DND-41 (cell line): Measurements from ENCODE around the gene KRTAP9-2.
"Not testable (repeated sequence)": the region's sequence is repeated elsewhere in the genome, so short reads cannot be mapped to it uniquely, and the experiment has no call there.

Experiments
- ATAC-seq: fragments of 200-7000 bp; cut with Tn5 transposase; 3 replicates; pipeline ENCODE4 v1.9.1; 2021; ENCODE audit warnings: low read depth; ENCODE audit not compliant: insufficient read depth
- DNase-seq: peaks from one replicate; pipeline ENCODE4 v3.0.0-alpha.2; 2020
- H2AFZ ChIP-seq: 2 replicates; pipeline ENCODE4 v1.6.0; 2012; ENCODE audit warnings: low read depth, low read length
- H3K27ac ChIP-seq: 2 replicates; pipeline ENCODE4 v1.5.1; 2012; ENCODE audit warnings: low read length, inconsistent platforms
- H3K27me3 ChIP-seq: fragments of 200-600 bp; sonication (generic); 2 replicates; pipeline ENCODE4 v1.6.0; 2012; ENCODE audit warnings: low read length, mild to moderate bottlenecking, inconsistent platforms; ENCODE audit not compliant: insufficient read depth, poor library complexity
- H3K36me3 ChIP-seq: 2 replicates; pipeline ENCODE4 v1.5.1; 2012; ENCODE audit warnings: low read length, inconsistent platforms; ENCODE audit not compliant: insufficient read depth
- H3K4me1 ChIP-seq: 2 replicates; pipeline ENCODE4 v1.5.1; 2012; ENCODE audit warnings: mild to moderate bottlenecking, low read length; ENCODE audit not compliant: insufficient read depth
- H3K4me2 ChIP-seq: 2 replicates; pipeline ENCODE4 v1.6.0; 2012; ENCODE audit warnings: mild to moderate bottlenecking, moderate library complexity, low read length, inconsistent platforms; ENCODE audit not compliant: insufficient read depth
- H3K4me3 ChIP-seq, 2 experiments: fragments of 200-600 bp in 1 of 2; shearing (Covaris generic) in 1 of 2; 2 replicates each; pipeline ENCODE4 v1.5.1; 2012 to 2016; ENCODE audit warnings: inconsistent platforms in 2 of 2, low read length in 2 of 2, mild to moderate bottlenecking in 2 of 2, low read depth in 1 of 2, moderate library complexity in 1 of 2
- H3K79me2 ChIP-seq: 2 replicates; pipeline ENCODE4 v1.6.0; 2012; ENCODE audit warnings: low read length, inconsistent platforms; ENCODE audit not compliant: insufficient read depth
- H3K9ac ChIP-seq: 2 replicates; pipeline ENCODE4 v1.6.0; 2012; ENCODE audit warnings: low read depth, mild to moderate bottlenecking, inconsistent platforms, low read length, moderate library complexity
- H3K9me3 ChIP-seq: 2 replicates; pipeline ENCODE4 v1.5.1; 2012; ENCODE audit warnings: low read length, moderate library complexity, mild to moderate bottlenecking, inconsistent platforms; ENCODE audit not compliant: insufficient read depth, severe bottlenecking
- H4K20me1 ChIP-seq: 2 replicates; pipeline ENCODE4 v1.6.0; 2012; ENCODE audit warnings: low read length; ENCODE audit not compliant: insufficient read depth
- EZH2 ChIP-seq: IDR thresholded peaks from 3 replicates; pipeline ENCODE4 v1.6.1; 2012; ENCODE audit warnings: borderline replicate concordance, low read depth, mild to moderate bottlenecking, moderate library complexity, low read length, inconsistent platforms; ENCODE audit not compliant: severe bottlenecking
- TF ChIP-seq, protein P1 (sequence below): IDR thresholded peaks from 2 replicates; pipeline ENCODE4 v1.5.1; 2012; ENCODE audit warnings: borderline replicate concordance, low read length, moderate library complexity, mild to moderate bottlenecking; ENCODE audit not compliant: poor library complexity, severe bottlenecking; ENCODE audit errors: extremely low read depth

The KRTAP9-2 gene, protein sequence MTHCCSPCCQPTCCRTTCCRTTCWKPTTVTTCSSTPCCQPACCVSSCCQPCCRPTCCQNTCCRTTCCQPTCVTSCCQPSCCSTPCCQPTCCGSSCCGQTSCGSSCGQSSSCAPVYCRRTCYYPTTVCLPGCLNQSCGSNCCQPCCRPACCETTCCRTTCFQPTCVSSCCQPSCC

DNA sequence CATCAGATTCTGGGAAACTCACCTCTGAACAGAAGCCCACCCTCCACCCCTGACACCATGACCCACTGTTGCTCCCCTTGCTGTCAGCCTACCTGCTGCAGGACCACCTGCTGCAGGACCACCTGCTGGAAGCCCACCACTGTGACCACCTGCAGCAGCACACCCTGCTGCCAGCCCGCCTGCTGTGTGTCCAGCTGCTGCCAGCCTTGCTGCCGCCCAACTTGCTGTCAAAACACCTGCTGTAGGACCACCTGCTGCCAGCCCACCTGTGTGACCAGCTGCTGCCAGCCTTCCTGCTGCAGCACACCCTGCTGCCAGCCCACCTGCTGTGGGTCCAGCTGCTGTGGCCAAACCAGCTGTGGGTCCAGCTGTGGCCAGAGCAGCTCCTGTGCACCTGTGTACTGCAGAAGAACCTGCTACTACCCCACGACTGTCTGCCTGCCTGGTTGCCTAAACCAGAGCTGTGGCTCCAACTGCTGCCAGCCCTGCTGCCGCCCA is at the start of gene KRTAP9-2:
TSS of gene KRTAP9-2 (plus strand) at position 51 of the 498 bp plus-strand sequence. CDS start at position 58, 7 bp downstream.
- H3K9ac ChIP-seq, H3K4me1 ChIP-seq, H3K36me3 ChIP-seq, ATAC-seq, H3K4me2 ChIP-seq, H3K4me3 ChIP-seq, H3K27ac ChIP-seq, H2AFZ ChIP-seq, H3K27me3 ChIP-seq, DNase-seq, H4K20me1 ChIP-seq, H3K9me3 ChIP-seq, H3K79me2 ChIP-seq: not testable (repeated sequence)

DNA sequence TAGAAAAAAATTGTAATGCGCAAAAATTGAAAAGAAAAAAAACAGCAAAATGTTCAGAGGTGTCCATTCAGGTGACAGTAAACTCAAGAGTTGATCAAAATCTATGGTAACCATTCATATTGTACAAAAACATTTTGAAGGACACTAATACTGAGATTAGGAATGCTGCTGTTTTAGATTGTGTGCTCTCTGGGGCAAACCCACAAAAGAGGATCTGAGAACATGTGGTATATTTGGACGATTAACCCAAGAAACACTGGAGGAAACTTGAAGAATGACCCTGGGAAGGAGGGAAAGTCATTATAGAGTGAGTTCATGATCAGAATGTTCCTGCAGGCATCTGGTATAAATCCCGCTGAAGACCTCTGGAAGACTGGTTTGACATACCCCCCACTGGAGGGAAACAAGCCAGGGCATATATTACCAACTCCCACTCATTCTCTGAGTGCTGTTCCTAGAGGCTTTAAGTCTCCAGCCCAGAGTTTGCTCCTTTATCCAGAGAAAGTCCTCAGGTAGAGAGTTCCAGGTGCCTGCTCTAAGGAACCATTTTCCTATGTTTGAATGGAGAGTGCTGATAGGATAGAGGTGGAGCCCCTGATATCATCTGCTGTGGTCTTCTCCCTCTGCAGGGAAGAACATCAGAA is 49.6 kb upstream of the KRTAP9-2 start:
- Histone ChIP-seq H3K4me2 (no peak overlapping the region), H3K4me3 (no peak overlapping the region), H3K27me3 (peaks cover 15% of the 10 kb centered on the region), H3K4me1 (no peaks in the 10 kb centered on the region), H3K27ac (no peak overlapping the region), H2AFZ (no peak overlapping the region), H4K20me1 (no peaks in the 10 kb centered on the region), H3K9ac (no peak overlapping the region), H3K79me2 (no peaks in the 10 kb centered on the region), H3K9me3 (no peaks in the 10 kb centered on the region), H3K36me3 (no peaks in the 10 kb centered on the region)
- no peak for ATAC-seq
- TF ChIP-seq, protein P1, sequence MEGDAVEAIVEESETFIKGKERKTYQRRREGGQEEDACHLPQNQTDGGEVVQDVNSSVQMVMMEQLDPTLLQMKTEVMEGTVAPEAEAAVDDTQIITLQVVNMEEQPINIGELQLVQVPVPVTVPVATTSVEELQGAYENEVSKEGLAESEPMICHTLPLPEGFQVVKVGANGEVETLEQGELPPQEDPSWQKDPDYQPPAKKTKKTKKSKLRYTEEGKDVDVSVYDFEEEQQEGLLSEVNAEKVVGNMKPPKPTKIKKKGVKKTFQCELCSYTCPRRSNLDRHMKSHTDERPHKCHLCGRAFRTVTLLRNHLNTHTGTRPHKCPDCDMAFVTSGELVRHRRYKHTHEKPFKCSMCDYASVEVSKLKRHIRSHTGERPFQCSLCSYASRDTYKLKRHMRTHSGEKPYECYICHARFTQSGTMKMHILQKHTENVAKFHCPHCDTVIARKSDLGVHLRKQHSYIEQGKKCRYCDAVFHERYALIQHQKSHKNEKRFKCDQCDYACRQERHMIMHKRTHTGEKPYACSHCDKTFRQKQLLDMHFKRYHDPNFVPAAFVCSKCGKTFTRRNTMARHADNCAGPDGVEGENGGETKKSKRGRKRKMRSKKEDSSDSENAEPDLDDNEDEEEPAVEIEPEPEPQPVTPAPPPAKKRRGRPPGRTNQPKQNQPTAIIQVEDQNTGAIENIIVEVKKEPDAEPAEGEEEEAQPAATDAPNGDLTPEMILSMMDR, result no peak
- TF ChIP-seq EZH2, result no peak
- no peak for DNase-seq

DNA sequence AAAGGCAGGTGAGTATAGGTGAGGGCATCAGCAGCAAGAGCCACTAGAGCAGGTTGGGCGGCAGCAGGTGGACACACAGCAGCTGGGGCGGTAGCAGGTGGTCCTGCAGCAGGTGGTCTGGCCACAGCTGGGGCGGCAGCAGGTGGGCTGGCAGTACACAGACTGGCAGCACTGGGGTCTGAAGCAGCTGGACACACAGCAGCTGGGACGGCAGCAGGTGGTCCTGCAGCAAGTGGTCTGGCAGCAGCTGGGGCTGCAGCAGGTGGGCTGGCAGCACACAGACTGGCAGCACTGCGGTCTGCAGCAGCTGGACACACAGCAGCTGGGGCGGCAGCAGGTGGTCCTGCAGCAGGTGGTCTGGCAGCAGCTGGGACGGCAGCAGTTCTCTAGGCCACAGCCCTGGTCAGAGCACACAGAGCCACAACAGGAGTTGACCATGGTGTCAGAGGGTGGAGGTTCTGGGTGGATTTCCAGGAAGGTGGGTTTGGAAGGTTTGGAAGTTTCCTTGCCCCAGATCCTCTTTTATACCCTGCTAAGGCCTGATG is 48.6 kb upstream of the KRTAP9-2 start, which contains the start of gene KRTAP4-2:
TSS of gene KRTAP4-2 (minus strand) at position 495 of the 545 bp plus-strand sequence. CDS start at position 438, 57 bp downstream.
- Histone ChIP-seq H3K36me3 (no peaks in the 10 kb centered on the region), H3K79me2 (no peaks in the 10 kb centered on the region), H3K27me3 (peaks cover 15% of the 10 kb centered on the region), H3K4me3 (no peak within 1 kb of the TSS), H4K20me1 (no peaks in the 10 kb centered on the region), H3K4me1 (no peaks in the 10 kb centered on the region), H2AFZ (no peak within 1 kb of the TSS), H3K4me2 (no peak within 1 kb of the TSS), H3K9ac (no peak within 1 kb of the TSS), H3K27ac (no peak within 1 kb of the TSS), H3K9me3 (no peaks in the 10 kb centered on the region)
- no peak for TF ChIP-seq EZH2
- TF ChIP-seq, protein P1, result no peak
- no peak for ATAC-seq
- DNase-seq, result no peak

DNA sequence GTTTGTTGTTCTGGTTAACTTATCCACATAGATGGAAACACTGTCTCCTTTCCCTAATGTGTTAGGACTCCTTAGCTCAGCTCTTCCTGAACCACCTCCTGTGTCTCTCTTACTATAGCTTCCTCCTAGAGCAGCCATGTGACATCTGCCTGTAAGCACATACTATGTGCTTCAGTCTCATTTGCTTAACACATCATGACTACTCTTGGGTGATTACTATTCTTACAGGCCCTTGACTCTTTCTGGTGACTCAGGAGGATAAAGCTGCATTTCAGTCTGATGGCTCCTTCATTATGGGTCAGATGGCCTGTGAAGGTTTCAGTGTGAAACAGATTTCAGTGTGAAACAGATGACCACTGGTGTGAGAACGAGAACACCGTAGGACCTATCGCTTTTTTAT is 48.1 kb upstream of the KRTAP9-2 start:
- peaks cover 15% of the 10 kb centered on the region for H3K27me3 ChIP-seq
- H4K20me1 ChIP-seq, result no peaks in the 10 kb centered on the region
- H3K9me3 ChIP-seq, result no peaks in the 10 kb centered on the region
- H3K4me1 ChIP-seq, result no peaks in the 10 kb centered on the region
- DNase-seq, result no peak
- H3K27ac ChIP-seq, result no peak overlapping the region
- H3K4me2 ChIP-seq, result no peak overlapping the region
- no peaks in the 10 kb centered on the region for H3K36me3 ChIP-seq
- H3K4me3 ChIP-seq, result no peak overlapping the region
- no peak overlapping the region for H2AFZ ChIP-seq
- no peak for ATAC-seq
- H3K9ac ChIP-seq, result no peak overlapping the region
- TF ChIP-seq, protein P1, result no peak
- TF ChIP-seq EZH2, result no peak
- H3K79me2 ChIP-seq, result no peaks in the 10 kb centered on the region
